Measurements from ENCODE around the gene BST2.
A peak's percentile ranks its signal among the peaks of the same experiment; 100 is the strongest.

The BST2 gene

DNA sequence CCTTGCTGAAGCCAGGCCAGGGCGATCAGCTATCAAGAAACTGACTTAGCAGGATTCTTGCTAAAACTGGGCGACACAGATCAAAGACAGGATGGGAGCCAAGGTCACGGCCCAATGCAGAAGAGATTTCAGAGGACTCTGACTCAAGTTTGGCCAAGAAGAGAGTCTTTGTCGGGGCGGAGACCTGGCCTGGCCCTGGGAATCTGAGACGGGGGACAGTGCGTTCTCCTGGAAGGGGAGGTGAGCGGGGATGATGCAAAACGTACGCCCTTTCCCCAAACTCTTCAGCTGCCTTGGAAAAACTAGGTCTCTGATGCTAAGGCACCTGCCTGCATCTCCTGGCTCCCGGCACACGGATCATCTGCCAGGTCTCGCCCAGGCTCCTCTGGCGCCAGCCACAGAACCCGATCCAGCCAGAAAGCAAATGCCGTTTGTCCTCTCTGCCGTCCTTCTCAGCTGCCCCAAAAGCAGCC lies 24.2 kb upstream of the BST2 start:
- DNase-seq (ENCODE audit: low read depth), result no peak
- TF ChIP-seq, protein P1, sequence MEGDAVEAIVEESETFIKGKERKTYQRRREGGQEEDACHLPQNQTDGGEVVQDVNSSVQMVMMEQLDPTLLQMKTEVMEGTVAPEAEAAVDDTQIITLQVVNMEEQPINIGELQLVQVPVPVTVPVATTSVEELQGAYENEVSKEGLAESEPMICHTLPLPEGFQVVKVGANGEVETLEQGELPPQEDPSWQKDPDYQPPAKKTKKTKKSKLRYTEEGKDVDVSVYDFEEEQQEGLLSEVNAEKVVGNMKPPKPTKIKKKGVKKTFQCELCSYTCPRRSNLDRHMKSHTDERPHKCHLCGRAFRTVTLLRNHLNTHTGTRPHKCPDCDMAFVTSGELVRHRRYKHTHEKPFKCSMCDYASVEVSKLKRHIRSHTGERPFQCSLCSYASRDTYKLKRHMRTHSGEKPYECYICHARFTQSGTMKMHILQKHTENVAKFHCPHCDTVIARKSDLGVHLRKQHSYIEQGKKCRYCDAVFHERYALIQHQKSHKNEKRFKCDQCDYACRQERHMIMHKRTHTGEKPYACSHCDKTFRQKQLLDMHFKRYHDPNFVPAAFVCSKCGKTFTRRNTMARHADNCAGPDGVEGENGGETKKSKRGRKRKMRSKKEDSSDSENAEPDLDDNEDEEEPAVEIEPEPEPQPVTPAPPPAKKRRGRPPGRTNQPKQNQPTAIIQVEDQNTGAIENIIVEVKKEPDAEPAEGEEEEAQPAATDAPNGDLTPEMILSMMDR (IDR thresholded peaks at IDR 0.05; ENCODE audit: control insufficient read depth, insufficient read depth, low read depth, low read length, missing control alignments), result no peak
- no peak overlapping the region for H3K4me3 ChIP-seq (ENCODE audit: control insufficient read depth, low read depth, low read length)

DNA sequence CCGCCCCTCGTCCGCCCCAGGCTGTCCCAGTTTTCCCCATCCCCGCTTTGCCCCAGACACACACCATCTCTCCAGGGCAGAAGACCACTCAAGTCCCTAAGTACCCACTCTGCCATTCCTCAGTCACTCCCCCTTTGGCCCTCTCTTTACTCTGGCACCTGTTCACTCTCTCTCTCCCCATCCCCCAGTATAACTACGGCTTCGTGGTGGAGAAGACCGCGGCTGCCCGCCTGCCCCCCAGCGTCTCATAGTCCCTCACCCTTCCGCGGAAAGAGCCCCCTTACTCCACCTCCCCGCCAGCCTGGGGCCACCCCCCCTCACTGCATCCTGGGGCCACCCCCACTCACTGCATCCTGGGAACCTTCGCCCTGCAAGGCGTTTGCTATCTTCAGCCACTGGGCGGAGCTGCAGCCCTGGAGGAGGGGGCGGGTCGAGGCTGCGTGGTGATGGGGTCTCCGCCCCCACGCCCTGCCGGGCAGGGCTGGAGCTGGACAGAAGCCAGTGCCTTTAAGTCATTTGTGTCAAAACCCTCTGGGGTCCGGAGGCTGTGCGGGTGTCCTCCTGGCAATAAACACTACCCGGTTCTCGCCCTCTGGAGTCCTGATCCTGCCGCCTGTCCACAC lies 19.4 kb upstream of the BST2 start:
- no peak overlapping the region for H3K4me3 ChIP-seq (ENCODE audit: control insufficient read depth, low read depth, low read length)
- TF ChIP-seq, protein P1 (IDR thresholded peaks at IDR 0.05; ENCODE audit: control insufficient read depth, insufficient read depth, low read depth, low read length, missing control alignments), result peak; percentile 45
- DNase-seq (ENCODE audit: low read depth), result no peak

DNA sequence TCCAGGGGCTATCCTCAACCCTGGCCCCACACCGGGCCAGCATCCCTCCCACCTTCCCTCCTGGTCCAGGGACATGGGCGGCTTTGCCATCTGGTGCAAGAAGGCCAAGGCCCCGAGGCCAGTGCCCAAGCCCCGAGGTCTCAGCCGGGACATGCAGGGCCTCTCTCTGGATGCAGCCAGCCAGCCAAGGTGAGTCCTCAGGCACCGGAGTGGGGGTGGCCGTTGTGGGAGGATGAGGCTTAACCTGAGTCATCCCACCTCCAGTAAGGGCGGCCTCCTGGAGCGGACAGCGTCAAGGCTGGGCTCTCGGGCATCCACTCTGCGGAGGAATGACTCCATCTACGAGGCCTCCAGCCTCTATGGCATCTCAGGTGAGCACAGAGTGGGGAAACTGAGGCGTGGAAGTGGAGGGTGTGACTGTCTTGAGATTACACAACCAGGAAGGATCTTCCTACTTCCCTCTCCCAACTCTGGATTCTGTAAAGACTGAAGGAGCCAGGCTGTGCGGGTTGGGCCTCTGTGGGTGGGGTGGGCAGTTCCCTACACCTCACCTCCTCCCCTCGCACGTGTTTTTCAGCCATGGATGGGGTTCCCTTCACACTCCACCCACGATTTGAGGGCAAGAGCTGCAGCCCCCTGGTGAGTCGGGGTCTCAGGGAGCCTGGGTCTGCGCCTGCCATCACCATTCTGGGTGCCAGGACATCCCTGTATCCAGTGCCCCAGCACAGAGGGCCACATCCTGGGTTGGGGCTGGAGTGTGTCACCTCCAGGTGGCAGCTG lies 18.2 kb upstream of the BST2 start:
- TF ChIP-seq, protein P1 (IDR thresholded peaks at IDR 0.05; ENCODE audit: control insufficient read depth, insufficient read depth, low read depth, low read length, missing control alignments), result no peak

DNA sequence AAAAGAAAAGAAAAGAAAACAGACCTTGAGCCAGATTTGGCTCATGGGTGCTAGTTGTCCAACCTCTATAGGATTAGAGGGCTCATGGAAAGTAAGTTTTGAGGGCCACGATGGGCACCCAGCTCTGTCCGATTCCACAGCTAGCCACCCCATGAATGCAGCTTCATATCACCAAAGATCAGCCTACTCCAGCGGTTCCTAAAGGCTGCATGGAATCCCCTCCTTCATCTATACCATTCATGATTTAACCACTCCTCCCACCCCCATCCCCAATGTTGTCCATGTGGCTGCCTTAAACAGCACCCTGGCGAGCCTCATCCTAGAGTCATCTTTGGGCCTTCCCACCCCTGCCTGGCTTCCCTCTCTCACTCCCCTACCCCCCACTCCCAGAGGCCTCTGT lies 16.5 kb upstream of the BST2 start:
- TF ChIP-seq, protein P1 (IDR thresholded peaks at IDR 0.05; ENCODE audit: control insufficient read depth, insufficient read depth, low read depth, low read length, missing control alignments), result no peak
- DNase-seq (ENCODE audit: low read depth), result no peak
- no peak overlapping the region for H3K4me3 ChIP-seq (ENCODE audit: control insufficient read depth, low read depth, low read length)

More for the DNA sequence above, 18.2 kb upstream of the BST2 start:
- no peak overlapping the region for H3K4me3 ChIP-seq (ENCODE audit: control insufficient read depth, low read depth, low read length)
- no peak for DNase-seq (ENCODE audit: low read depth)

DNA sequence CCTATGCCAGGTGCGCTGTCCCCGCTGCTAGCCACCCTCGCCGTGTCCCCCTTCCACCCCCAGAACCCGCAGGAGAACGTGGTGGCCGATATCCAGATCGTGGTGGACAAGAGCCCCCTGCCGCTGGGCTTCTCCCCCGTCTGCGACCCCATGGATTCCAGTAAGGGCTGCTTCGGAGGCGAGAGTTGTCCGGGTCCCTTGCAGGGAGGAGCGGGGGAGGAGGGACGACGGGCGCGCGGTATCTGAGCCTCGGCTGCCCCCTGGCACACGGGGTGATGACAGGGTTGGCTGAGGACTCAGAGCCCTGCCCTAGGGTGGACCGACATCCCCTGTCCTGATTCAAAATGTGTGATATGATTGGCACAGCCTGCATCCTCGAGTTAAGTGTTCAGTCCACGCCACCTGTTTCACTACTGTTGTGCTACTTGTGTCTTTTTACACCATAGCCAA lies 15.1 kb upstream of the BST2 start:
- H3K4me3 ChIP-seq (ENCODE audit: control insufficient read depth, low read depth, low read length), result peak overlapping the region; percentile 55
- TF ChIP-seq, protein P1 (IDR thresholded peaks at IDR 0.05; ENCODE audit: control insufficient read depth, insufficient read depth, low read depth, low read length, missing control alignments), result no peak
- DNase-seq (ENCODE audit: low read depth), result no peak

DNA sequence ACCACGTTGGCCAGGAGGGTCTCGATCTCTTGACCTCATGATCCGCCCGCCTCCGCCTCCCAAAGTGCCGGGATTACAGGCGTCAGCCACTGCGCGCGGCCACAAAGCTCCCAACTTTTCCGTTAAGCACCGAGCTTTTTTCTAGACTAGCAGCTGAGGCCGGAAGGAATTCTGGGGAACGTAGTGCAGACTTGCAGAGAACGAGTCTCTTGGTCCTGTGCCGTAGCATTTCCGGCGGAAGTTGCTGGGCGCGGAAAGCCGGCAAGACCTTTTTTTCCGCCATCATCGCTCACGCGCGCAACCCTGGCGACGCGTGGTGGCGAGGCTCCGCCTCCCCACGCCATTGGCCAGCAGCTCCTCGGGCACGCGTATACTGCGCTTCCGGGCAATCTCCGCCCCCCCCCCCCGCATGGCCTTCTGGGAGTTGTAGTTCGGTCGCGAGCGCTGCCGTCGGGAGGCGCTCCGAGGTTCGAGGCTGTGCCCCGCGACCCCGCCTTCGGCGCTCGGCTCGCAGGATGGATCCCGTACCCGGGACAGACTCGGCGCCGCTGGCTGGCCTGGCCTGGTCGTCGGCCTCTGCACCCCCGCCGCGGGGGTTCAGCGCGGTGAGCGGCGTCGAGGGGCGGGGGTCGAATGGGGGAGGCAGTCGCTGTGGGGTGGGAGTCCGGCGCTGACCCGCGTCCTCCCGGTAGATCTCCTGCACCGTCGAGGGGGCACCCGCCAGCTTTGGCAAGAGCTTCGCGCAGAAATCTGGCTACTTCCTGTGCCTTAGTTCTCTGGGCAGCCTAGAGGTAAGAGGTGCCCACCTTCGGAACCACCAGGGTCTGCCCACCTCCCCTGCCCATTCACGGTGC lies 14.4 kb upstream of the BST2 start, which contains the start of gene MVB12A:
MVB12A (plus strand) TSS at position 427 of the 854 bp plus-strand sequence; CDS start at position 516, 89 bp downstream.
- peak within 1 kb of the TSS; percentile 55 for H3K4me3 ChIP-seq (ENCODE audit: control insufficient read depth, low read depth, low read length)
- DNase-seq (ENCODE audit: low read depth), result peak; percentile 96
- TF ChIP-seq, protein P1 (IDR thresholded peaks at IDR 0.05; ENCODE audit: control insufficient read depth, insufficient read depth, low read depth, low read length, missing control alignments), result no peak

Measured in AG09309 (cell line).